ENCODE data around the gene KIRREL1.

DNA sequence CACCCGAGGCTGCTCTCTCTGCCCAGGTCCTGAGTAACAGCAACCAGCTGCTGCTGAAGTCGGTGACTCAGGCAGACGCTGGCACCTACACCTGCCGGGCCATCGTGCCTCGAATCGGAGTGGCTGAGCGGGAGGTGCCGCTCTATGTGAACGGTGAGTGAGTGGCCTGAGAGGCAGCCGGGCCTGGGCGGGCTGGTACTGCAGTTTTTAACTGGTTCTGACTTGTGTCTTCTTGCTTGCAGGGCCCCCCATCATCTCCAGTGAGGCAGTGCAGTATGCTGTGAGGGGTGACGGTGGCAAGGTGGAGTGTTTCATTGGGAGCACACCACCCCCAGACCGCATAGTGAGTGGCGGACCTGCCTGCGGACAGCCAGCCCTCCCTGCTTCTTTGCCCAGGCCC lies 96.0 kb downstream of the KIRREL1 start:
- TF ChIP-seq JUN (IDR thresholded peaks at IDR 0.05; ENCODE audit: low read depth, low read length) (no peak), SP1 (IDR thresholded peaks at IDR 0.05; ENCODE audit: low read depth, low read length) (no peak), SUZ12 (IDR thresholded peaks at IDR 0.05; ENCODE audit: low read length) (no peak), CREB1 (IDR thresholded peaks at IDR 0.05) (no peak), EZH2 (IDR thresholded peaks at IDR 0.05; ENCODE audit: low read depth, low read length, severe bottlenecking) (no peak), MAFK (IDR thresholded peaks at IDR 0.05; ENCODE audit: low read depth, low read length) (no peak), SP4 (IDR thresholded peaks at IDR 0.05; ENCODE audit: low read length) (no peak), BCL11A (IDR thresholded peaks at IDR 0.05; ENCODE audit: low read depth in 2 of 2, low read length in 2 of 2) (no peak)
- TF ChIP-seq, protein P1, sequence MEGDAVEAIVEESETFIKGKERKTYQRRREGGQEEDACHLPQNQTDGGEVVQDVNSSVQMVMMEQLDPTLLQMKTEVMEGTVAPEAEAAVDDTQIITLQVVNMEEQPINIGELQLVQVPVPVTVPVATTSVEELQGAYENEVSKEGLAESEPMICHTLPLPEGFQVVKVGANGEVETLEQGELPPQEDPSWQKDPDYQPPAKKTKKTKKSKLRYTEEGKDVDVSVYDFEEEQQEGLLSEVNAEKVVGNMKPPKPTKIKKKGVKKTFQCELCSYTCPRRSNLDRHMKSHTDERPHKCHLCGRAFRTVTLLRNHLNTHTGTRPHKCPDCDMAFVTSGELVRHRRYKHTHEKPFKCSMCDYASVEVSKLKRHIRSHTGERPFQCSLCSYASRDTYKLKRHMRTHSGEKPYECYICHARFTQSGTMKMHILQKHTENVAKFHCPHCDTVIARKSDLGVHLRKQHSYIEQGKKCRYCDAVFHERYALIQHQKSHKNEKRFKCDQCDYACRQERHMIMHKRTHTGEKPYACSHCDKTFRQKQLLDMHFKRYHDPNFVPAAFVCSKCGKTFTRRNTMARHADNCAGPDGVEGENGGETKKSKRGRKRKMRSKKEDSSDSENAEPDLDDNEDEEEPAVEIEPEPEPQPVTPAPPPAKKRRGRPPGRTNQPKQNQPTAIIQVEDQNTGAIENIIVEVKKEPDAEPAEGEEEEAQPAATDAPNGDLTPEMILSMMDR (IDR thresholded peaks at IDR 0.05; ENCODE audit: control extremely low read depth in 1 of 3, insufficient read depth in 1 of 3, low read depth in 1 of 3, low read length in 3 of 3): no peak
